Subcutaneous abdominal adipose tissue (tissue), 5 donors: Measurements from ENCODE around the gene SRRM1.
"Not testable (repeated sequence)": the region's sequence is repeated elsewhere in the genome, so short reads cannot be mapped to it uniquely, and the experiment has no call there.

Experiments
- H3K27ac ChIP-seq: one replicate; pipeline ENCODE4 v1.7.0; 2013; ENCODE audit warnings: low read depth, mild to moderate bottlenecking, inconsistent platforms, low read length, moderate library complexity
- H3K27me3 ChIP-seq, 5 donors: one replicate each; pipeline ENCODE4 v1.7.0; 2013; ENCODE audit warnings: low read length in 5 of 5, inconsistent platforms in 1 of 5; ENCODE audit not compliant: control insufficient read depth in 5 of 5, insufficient read depth in 4 of 5
- H3K36me3 ChIP-seq, 5 donors: one replicate each; pipeline ENCODE4 v1.7.0; 2013; ENCODE audit warnings: low read length in 5 of 5; ENCODE audit not compliant: control insufficient read depth in 5 of 5, insufficient read depth in 5 of 5
- H3K4me1 ChIP-seq, 5 donors: one replicate each; pipeline ENCODE4 v1.7.0; 2013; ENCODE audit warnings: low read length in 5 of 5, mild to moderate bottlenecking in 3 of 5, moderate library complexity in 1 of 5; ENCODE audit not compliant: control insufficient read depth in 5 of 5, insufficient read depth in 5 of 5
- H3K4me3 ChIP-seq, 5 donors: one replicate each; pipeline ENCODE4 v1.7.0; 2013; ENCODE audit warnings: low read length in 5 of 5, low read depth in 1 of 5
- H3K9ac ChIP-seq, 5 donors: one replicate each; pipeline ENCODE4 v1.7.0; 2013; ENCODE audit warnings: low read length in 5 of 5, mild to moderate bottlenecking in 4 of 5, moderate library complexity in 3 of 5
- H3K9me3 ChIP-seq, 5 donors: one replicate each; pipeline ENCODE4 v1.7.0; 2013; ENCODE audit warnings: low read length in 5 of 5; ENCODE audit not compliant: control insufficient read depth in 5 of 5
- donor health status: healthy.
- donor health status: healthy.
- donor health status: healthy.
- donor health status: healthy.
- donor health status: healthy.

SRRM1 gene

GRCh38 chr1:24688621-24689195 is 45.6 kb downstream of the SRRM1 start:
- no peak overlapping the region for H3K27ac ChIP-seq

DNA sequence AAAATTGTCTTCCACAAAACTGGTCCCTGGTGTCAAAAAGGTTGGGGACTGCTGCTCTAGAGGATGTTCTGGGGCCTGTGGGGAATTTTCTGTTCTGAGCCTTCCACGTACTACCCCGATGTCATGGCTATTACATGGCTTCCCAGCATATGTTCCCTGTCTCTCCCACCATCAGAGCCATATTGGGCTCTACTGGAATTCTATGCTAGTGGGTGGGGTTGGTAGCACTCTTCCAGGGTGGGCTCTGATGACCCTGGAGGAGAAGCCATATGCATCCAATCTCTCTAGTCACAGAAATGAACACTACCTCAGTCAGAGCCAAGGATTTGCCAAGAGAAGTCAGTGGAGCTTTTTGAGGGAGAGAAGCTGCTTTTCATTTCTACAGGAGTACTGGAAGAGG is 47.9 kb downstream of the SRRM1 start:
- no peak overlapping the region for H3K9ac ChIP-seq

More at GRCh38 chr1:24688621-24689195, 45.6 kb downstream of the SRRM1 start:
- no peaks in the 10 kb centered on the region for H3K9me3 ChIP-seq
- no peaks in the 10 kb centered on the region for H3K27me3 ChIP-seq
- H3K36me3 ChIP-seq, result no peaks in the 10 kb centered on the region
- H3K4me3 ChIP-seq, result peak overlapping the region in 1 of 5 donors; percentile 35
- H3K4me1 ChIP-seq, result peaks cover 1 to 14% (median 4%) of the 10 kb centered on the region in 5 donors
- H3K9ac ChIP-seq, result no peak overlapping the region

DNA sequence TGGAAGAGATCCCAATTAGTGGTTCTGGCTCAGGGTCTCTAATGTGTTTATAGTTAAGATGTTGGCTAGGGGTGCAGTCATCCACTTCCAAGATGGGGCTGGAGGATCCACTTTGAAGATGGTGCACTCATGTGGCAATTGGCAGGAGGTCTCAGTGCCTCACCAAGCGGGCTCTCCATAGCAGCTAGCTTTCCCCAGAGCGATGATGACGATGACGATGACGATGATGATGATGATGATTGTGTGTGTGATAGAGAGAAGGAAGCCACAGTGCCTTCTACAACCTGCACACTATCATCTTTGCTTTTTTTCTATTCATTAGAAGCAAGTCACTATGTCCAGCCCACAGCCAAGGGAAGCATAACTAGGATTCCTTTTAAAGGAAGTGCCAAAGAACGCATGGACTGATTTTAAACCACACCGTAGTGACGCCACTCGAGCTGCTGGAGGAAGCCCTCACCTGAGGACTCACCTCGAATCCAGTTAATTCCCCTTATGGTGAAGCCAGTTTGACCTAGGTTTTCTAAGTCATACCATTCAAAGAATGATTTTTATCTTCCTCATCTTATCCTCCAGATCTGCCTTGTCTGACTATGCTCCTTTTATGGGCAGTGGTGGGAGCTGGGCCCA is 49.4 kb downstream of the SRRM1 start:
- Histone ChIP-seq H3K4me1 (peaks cover 9 to 40% (median 15%) of the 10 kb centered on the region in 5 donors), H3K9me3 (no peaks in the 10 kb centered on the region)

More for the DNA sequence above, 47.9 kb downstream of the SRRM1 start:
- no peak overlapping the region for H3K4me3 ChIP-seq
- peaks cover 9 to 37% (median 15%) of the 10 kb centered on the region in 5 donors for H3K4me1 ChIP-seq
- H3K27ac ChIP-seq, result no peak overlapping the region
- H3K36me3 ChIP-seq, result no peaks in the 10 kb centered on the region
- peaks cover 0 to 2% (median 0%) of the 10 kb centered on the region in 5 donors for H3K27me3 ChIP-seq
- no peaks in the 10 kb centered on the region for H3K9me3 ChIP-seq

GRCh38 chr1:24693827-24694379 is 50.8 kb downstream of the SRRM1 start:
- H3K27ac ChIP-seq, result no peak overlapping the region
- no peaks in the 10 kb centered on the region for H3K36me3 ChIP-seq
- H3K4me1 ChIP-seq, result peaks cover 8 to 35% (median 11%) of the 10 kb centered on the region in 5 donors
- H3K9ac ChIP-seq, result peak overlapping the region in 2 of 5 donors; percentile 8
- no peak overlapping the region for H3K4me3 ChIP-seq
- H3K9me3 ChIP-seq, result no peaks in the 10 kb centered on the region
- peaks cover 0 to 2% (median 0%) of the 10 kb centered on the region in 5 donors for H3K27me3 ChIP-seq

More for the DNA sequence above, 49.4 kb downstream of the SRRM1 start:
- H3K27me3 ChIP-seq, result peaks cover 0 to 2% (median 0%) of the 10 kb centered on the region in 5 donors
- no peak overlapping the region for H3K4me3 ChIP-seq
- no peaks in the 10 kb centered on the region for H3K36me3 ChIP-seq
- no peak overlapping the region for H3K27ac ChIP-seq
- no peak overlapping the region for H3K9ac ChIP-seq

DNA sequence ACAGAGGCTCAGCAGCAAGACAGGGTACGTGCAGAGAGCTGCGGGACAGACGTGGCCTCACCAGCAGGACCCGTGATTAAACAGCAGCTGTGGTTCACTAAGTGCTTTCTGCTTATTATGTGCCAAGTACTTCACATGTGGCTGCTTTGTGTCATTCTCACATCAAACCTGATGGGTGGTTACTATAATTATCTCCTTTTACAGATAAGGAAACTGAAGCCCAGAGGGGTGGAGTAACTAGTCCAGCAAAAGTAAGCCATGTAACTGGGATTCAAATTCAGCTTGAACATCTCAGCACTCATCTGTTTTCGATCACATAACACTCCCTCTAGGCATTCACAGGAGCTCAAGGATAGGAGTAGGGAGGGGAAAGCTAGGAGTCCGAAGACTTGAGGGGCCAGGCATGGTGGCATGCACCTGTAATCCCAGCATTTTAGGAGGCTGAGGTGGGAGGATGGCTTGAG is 51.3 kb downstream of the SRRM1 start:
- H3K36me3 ChIP-seq, result no peaks in the 10 kb centered on the region
- H3K9me3 ChIP-seq, result no peaks in the 10 kb centered on the region
- H3K27ac ChIP-seq, result peak overlapping the region; percentile 27
- peaks cover 8 to 35% (median 11%) of the 10 kb centered on the region in 5 donors for H3K4me1 ChIP-seq
- H3K4me3 ChIP-seq, result no peak overlapping the region
- H3K9ac ChIP-seq, result peak overlapping the region in 2 of 5 donors; percentile 8
- peaks cover 0 to 2% (median 0%) of the 10 kb centered on the region in 5 donors for H3K27me3 ChIP-seq

DNA sequence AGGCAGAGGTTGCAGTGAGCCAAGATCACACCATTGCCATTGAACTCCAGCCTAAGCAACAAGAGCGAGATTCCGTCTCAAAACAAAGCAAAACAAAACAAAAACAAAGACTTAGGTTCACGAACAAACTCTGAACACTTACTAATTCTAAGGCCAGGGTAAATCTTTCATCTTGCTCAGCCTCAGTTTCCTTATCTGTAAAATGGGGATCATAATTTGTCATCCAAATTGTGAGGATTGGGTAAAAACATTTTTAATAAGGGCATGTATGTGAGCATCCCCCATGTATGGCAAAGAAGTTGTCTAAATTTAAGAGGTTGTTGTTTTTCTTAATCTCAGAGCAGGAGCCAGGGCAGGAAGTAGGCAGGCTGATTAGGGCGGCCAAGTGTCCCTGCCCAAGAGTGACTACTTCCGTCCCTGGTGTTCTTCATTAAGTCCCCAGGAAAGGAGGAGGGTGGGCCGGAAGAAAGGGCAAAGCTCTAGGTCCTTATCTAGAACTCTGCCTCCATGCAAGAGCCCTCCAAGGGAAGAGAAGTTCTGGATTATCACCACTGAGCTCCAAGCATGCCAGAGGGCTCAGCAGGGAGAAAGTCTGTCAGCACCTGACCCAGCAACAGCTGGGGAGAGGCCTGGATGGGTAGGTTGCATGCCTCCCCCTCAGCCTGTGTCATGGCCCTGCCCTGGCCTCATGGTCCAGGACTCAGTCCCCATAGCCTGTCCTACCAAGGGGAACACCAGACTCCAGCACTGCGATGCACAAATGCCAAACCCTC is 52.3 kb downstream of the SRRM1 start:
- Histone ChIP-seq H3K36me3 (no peaks in the 10 kb centered on the region), H3K9ac (no peak overlapping the region), H3K27me3 (peaks cover 0 to 2% (median 0%) of the 10 kb centered on the region in 5 donors), H3K9me3 (no peaks in the 10 kb centered on the region), H3K27ac (peak overlapping the region; percentile 27), H3K4me1 (peaks cover 8 to 40% (median 11%) of the 10 kb centered on the region in 5 donors), H3K4me3 (peak overlapping the region in 1 of 5 donors; percentile 11)

GRCh38 chr1:24696041-24696755 is 53.1 kb downstream of the SRRM1 start:
- Histone ChIP-seq H3K27ac (no peak overlapping the region), H3K4me1 (peaks cover 8 to 40% (median 11%) of the 10 kb centered on the region in 5 donors), H3K4me3 (peak overlapping the region in 1 of 5 donors; percentile 11), H3K36me3 (no peaks in the 10 kb centered on the region), H3K9me3 (no peaks in the 10 kb centered on the region), H3K9ac (no peak overlapping the region), H3K27me3 (peaks cover 0 to 2% (median 0%) of the 10 kb centered on the region in 5 donors)

GRCh38 chr1:24696756-24697330 is 53.7 kb downstream of the SRRM1 start:
- H3K4me3 ChIP-seq, result no peak overlapping the region
- H3K4me1 ChIP-seq, result peaks cover 8 to 40% (median 11%) of the 10 kb centered on the region in 5 donors
- no peaks in the 10 kb centered on the region for H3K9me3 ChIP-seq
- no peaks in the 10 kb centered on the region for H3K36me3 ChIP-seq
- no peak overlapping the region for H3K9ac ChIP-seq
- no peak overlapping the region for H3K27ac ChIP-seq
- peaks cover 0 to 2% (median 0%) of the 10 kb centered on the region in 5 donors for H3K27me3 ChIP-seq

DNA sequence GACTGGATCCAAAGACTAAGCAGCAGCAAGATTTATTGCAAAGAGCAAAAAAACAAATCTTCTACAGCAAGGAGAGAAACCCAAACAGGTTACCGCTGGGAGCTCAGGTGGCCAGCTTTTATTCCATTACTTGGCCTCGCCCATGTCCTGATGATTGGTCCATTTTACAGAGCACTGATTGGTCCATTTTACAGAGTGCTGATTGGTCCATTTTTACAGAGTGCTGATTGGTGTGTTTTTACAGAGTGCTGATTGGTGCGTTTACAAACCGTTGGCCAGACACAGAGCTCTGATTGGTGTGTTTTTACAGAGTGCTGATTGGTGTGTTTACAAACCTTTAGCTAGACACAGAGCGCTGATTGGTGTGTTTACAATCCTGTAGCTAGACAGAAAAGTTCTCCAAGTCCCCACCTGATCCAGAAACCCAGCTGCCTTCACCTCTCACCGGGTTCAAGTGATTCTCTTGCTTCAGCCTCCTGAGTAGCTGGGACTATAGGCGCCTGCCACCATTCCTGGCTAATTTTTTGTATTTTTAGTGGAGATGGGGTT is 54.4 kb downstream of the SRRM1 start:
- H3K9ac ChIP-seq, H3K4me3 ChIP-seq, H3K36me3 ChIP-seq, H3K27me3 ChIP-seq, H3K9me3 ChIP-seq, H3K27ac ChIP-seq: not testable (repeated sequence)
- H3K4me1 ChIP-seq, result peaks cover 8 to 39% (median 11%) of the 10 kb centered on the region in 5 donors
